IPS-11a (cell line): ENCODE measurements around the gene TTC36.

Source experiments
- H3K4me3 ChIP-seq: one replicate; pipeline ENCODE4 v1.5.1; 2013; ENCODE audit warnings: low read depth, low read length, control low read depth

Gene TTC36

DNA sequence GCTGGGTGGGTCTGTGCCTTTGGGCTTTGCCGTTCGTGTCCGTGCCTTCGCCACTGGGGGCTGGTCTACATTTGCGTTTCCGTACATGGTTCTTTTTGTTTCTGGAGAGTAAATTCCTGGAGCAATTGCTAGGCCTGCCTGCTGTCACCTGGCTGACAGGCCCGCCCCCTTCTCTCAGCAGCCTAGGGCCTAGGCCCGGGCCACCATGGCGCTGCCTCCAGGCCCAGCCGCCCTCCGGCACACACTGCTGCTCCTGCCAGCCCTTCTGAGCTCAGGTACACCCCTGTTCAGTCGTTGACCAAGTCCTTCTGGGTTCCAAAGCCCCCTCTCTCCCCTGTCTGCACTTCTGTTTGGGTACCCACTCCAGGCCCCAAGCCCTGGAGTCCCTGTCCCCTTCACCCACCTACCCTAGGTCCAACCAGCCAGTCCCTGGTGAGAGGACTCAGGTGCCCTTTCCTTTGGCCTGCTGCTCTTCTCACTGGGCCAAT, 4.4 kb downstream of the TTC36 start:
- peak overlapping the region; percentile 97 for H3K4me3 ChIP-seq

DNA sequence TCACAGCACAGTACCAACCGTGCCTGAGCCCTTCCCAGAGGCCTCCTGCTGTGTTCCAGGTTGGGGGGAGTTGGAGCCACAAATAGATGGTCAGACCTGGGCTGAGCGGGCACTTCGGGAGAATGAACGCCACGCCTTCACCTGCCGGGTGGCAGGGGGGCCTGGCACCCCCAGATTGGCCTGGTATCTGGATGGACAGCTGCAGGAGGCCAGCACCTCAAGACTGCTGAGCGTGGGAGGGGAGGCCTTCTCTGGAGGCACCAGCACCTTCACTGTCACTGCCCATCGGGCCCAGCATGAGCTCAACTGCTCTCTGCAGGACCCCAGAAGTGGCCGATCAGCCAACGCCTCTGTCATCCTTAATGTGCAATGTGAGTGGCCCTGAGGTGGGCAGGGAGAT, 4.8 kb downstream of the TTC36 start:
- no peak overlapping the region for H3K4me3 ChIP-seq

DNA sequence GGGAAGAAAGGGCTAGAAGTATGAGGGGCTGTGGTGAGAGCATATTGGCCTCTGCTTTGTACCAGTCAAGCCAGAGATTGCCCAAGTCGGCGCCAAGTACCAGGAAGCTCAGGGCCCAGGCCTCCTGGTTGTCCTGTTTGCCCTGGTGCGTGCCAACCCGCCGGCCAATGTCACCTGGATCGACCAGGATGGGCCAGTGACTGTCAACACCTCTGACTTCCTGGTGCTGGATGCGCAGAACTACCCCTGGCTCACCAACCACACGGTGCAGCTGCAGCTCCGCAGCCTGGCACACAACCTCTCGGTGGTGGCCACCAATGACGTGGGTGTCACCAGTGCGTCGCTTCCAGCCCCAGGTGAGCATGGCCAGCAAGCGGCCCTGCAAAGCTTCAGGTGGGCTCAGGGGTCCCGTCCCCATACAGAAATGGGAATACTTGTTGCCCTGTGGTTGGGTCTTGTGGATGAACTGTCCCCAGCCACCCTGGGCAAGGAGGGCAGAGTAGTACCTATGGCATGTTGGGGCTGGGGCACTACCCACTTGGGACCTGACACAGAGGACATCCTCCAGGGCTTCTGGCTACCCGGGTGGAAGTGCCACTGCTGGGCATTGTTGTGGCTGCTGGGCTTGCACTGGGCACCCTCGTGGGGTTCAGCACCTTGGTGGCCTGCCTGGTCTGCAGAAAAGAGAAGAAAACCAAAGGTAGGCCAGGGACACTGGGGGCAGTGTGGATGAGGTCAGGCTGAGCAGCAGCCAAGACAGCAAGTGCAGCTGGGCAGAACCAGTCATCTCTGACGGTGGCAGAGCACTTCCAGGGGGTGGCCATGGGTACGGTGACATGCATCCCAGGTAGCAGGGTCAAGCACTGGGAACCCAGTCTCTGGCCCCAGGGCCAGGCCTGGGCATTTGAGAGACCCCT, 5.8 kb downstream of the TTC36 start:
- H3K4me3 ChIP-seq, result no peak overlapping the region

DNA sequence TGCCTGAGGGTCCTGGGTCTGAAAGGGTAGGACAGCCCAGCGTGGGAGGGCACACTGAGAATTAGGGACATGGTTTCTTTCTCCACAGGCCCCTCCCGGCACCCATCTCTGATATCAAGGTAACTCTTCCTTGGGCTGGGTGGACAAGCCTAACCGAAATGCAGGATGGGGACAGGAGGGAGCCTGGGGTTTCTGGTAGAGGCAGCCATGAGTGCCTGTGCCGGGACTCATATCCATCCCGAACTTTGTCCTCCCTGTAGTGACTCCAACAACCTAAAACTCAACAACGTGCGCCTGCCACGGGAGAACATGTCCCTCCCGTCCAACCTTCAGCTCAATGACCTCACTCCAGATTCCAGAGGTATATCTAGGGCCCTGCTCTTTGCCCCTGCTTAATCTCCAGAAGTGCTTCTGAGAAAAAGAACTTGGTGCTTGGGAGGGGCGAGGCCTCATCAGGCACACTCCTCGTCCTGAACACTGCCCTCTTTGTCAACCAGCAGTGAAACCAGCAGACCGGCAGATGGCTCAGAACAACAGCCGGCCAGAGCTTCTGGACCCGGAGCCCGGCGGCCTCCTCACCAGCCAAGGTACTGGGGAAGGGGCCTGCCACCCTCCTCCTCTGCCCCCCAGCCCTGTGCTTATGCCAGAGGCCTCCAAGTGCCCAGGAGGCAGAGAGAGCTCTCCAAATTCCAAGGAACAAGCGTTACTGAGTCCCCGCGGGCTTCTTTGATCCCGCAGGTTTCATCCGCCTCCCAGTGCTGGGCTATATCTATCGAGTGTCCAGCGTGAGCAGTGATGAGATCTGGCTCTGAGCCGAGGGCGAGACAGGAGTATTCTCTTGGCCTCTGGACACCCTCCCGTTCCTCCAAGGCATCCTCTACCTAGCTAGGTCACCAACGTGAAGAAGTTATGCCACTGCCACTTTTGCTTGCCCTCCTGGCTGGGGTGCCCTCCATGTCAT, 6.8 kb downstream of the TTC36 start:
- no peak overlapping the region for H3K4me3 ChIP-seq

DNA sequence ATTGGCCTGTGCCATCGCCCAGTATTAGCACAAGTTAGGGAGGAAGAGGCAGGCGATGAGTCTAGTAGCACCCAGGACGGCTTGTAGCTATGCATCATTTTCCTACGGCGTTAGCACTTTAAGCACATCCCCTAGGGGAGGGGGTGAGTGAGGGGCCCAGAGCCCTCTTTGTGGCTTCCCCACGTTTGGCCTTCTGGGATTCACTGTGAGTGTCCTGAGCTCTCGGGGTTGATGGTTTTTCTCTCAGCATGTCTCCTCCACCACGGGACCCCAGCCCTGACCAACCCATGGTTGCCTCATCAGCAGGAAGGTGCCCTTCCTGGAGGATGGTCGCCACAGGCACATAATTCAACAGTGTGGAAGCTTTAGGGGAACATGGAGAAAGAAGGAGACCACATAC, 8.0 kb downstream of the TTC36 start:
- no peak overlapping the region for H3K4me3 ChIP-seq

DNA sequence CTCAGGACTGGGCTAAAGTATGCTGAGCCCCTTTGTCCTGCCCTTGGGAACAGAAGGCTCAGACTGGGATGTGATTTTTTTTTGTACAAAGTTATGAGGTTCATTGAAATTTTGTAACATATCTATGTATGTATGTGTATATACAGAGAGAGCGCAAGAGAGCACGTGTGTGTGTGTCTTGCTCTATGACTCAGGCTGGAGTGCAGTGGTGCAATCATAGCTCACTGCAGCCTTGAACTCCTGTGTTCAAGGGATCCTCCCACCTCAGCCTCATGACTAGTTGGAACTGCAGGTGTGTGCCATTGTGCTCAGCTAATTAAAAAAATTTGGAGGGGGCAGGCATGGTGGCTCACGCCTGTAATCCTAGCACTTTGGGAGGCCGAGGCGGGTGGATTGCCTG, 9.5 kb downstream of the TTC36 start:
- H3K4me3 ChIP-seq, result no peak overlapping the region

DNA sequence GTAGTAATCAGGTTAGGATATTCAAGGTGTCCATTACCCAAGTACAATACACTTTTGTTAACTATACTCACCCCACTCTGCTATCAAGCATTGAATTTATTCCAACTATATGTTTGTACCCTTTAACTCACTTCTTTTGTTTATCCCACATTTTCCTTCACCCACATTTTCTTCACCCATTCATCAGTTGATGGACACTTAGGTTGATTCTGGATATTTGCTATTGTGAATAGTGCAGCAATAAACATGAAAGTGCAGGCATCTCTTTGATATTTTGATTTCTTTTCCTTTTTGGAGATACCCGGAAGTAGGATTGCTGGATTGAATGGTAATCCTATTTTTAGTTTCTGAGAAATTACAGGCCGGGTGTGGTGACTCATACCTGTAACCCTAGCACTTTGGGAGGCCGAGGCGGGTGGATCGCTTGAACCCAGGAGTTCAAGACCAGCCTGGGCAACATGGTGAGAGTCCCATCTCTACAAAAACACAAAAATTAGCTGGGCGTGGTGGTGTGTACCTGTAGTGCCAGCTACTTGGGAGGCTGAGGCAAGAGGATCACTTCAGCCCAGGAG, 10.2 kb downstream of the TTC36 start:
- no peak overlapping the region for H3K4me3 ChIP-seq

DNA sequence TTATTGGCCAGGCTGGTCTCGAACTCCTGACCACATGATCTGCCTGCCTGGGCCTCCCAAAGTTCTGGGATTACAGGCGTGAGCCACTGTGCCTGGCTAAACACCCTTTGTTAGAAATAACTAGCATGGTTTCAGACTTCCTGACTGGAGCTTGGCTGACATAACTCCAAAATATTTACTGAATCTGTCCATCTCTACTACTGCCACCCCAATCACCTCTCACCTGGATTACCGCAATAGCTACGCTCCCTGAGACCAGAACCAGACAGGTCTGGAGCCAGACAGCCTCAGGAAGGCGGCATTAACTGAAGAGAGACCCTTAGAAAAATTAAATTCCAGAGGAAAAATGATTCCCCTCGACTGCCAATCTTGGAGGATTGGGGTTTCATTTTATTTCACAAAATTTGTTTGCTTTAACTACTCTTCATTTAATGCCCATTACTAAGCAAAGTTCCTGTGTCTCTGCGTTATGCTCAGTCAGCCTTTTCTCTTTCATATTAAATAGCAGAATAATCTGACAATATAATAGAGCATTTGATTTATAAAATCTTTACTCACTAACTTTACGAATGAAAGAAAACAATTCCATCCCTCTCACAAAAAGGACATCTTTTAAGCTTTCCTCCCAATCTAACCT, 16.9 kb downstream of the TTC36 start:
- no peak overlapping the region for H3K4me3 ChIP-seq

DNA sequence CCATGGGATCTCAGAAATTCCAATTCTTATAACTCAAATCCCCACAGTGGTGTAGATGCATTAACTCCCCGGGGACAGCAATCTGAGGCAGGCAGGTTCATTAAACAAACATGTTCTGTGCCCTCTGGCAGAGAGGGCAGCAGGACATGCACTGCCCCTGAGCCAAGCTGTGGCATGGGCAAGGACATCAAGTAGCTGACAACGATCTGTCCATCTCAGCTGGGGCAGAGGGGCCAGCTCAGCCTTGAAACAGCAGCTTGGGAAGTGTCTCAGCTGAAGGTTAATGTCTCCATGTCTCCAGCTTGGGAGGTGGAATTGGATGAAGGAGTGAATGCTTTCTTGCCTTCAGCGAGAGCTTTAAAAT, 17.4 kb downstream of the TTC36 start:
- no peak overlapping the region for H3K4me3 ChIP-seq

DNA sequence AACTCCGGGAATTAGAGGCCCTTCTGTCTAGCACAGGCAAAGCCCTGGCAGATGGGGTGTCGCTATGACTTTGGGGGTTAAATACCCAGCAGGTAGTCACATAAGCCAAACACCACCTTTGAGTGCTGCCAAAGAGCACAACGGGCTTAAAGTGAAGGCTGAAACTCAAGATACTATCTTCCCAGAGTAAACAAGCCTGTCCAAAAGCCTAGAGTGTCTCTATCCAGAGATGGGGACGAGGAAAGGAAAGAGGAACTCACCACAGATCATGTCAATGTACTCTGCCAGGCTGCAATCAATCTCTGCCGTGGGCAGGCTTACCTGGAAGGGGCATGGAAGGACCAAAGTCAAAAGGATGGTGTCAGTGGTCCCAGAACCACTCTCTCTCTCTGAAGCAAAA, 18.3 kb downstream of the TTC36 start:
- no peak overlapping the region for H3K4me3 ChIP-seq

DNA sequence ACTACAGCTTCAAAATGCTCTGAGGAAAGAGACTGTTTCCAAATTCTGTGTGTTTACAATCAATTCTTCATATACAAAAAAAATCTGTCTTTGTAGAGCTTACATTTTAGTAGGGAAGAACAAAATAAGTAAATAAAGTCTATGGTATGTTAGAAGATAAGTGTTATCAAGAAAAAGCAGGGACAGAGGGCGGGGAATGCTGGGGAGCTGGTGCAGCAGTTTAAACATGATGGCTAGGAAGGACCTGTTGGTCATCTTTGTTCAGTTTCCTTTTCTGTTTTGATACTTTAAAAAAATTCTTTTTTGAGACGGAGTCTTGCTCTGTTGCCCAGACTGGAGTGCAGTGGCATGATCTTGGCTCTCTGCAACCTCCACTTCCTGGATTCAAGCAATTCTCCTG, 19.9 kb downstream of the TTC36 start:
- no peak overlapping the region for H3K4me3 ChIP-seq

DNA sequence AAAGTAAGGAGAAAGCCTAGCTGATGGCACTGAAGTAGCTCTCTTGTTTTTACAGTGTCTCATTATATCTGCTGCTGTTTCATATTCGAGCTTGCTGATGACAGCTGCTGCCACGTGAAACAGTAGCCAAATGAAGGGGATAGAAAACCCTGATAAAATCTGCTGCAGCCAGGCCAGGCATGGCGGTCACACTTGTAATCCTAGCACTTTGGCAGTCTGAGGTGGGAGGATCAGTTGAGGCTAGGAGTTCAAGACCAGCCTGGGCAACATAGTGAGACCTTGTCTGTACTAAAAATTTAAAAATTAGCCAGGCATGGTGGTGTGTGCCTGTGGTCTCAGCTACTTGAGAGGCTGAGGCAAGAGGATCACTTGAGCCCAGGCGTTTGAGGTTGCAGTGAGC, 25.1 kb downstream of the TTC36 start:
- H3K4me3 ChIP-seq, result no peak overlapping the region

DNA sequence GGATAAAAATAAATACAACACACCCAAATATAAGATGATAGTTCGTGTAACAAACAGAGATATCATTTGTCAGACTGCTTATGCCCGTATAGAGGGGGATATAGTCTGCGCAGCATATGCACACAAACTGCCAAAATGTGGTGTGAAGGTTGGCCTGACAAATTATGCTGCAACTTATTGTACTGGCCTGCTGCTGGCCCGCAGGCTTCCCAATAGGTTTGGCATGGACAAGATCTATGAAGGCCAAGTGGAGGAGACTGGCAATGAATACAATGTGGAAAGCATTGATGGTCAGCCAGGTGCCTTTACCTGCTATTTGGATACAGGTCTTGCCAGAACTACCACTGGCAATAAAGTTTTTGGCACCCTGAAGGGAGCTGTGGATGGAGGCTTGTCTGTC, 33.5 kb downstream of the TTC36 start:
- no peak overlapping the region for H3K4me3 ChIP-seq

DNA sequence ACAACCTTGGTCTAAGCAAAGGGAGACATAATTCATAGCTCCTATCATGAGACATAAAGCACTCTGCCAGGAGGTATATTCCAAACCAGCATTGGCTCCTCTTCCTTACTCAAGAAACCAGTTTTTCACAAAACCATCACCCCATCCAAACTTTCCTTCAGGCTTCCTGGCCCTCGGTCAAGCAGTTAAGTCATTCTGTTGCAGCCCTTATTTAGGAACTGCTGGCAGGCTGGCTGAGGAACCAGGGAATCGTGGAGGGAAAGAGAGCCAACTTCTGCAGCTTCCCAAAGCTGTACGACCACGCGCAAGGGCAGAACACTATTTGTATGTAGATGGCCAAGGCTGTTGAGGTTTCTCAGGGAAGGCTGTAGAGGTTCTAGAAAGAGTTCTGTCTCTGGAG, 37.8 kb downstream of the TTC36 start:
- no peak overlapping the region for H3K4me3 ChIP-seq

DNA sequence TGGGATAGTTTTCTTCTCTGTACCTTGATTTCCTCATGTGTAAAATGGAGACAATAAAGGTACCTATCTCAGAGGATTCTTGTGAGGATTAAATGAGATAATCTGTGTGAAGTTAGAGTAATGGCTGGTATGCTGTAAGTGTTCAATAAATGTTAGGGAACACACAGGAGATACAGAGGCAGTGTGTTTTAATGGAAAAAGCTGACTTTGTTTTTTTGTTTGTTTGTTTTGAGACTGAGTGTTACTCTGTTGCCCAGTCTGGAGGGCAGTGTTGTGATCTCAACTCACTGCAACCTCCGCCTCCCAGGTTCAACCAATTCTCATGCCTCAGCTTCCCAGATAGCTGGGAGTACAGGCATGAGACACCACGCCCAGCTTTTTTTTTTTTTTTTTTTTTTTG, 42.4 kb downstream of the TTC36 start:
- no peak overlapping the region for H3K4me3 ChIP-seq

DNA sequence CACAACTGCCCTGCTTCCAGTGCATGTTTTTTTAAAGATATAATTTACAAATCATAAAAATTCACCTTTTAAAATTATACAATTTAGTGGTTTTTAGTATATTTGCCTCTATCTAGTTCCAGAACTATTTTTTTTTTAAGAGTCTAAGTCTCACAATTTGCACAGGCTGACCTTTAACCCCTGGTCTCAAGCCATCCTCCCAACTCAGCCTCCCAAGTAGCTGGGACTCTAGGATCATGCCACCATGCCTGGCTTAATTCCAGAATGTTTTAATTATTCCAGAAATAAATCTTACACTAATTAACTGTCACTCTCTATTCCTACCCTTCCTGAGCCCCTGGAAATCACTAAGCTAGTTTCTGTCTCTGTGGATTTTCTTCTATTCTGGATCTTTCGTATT, 43.5 kb downstream of the TTC36 start:
- H3K4me3 ChIP-seq, result no peak overlapping the region

DNA sequence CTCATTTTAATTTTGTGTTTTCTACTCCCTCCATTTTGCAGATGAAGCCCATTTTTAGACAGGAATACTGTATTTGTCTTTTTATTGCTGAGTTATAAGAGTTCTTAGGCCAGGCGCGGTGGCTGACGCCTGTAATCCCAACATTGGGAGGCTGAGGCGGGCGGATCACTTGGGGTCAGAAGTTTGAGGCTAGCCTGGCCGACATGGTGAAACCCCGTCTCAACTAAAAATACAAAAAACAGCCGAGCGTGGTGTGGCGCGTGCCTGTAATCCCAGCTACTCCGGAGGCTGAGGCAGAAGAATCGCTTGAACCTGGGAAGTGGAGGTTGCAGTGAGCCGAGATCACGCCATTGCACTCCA, 44.4 kb downstream of the TTC36 start:
- H3K4me3 ChIP-seq, result peak overlapping the region; percentile 95

DNA sequence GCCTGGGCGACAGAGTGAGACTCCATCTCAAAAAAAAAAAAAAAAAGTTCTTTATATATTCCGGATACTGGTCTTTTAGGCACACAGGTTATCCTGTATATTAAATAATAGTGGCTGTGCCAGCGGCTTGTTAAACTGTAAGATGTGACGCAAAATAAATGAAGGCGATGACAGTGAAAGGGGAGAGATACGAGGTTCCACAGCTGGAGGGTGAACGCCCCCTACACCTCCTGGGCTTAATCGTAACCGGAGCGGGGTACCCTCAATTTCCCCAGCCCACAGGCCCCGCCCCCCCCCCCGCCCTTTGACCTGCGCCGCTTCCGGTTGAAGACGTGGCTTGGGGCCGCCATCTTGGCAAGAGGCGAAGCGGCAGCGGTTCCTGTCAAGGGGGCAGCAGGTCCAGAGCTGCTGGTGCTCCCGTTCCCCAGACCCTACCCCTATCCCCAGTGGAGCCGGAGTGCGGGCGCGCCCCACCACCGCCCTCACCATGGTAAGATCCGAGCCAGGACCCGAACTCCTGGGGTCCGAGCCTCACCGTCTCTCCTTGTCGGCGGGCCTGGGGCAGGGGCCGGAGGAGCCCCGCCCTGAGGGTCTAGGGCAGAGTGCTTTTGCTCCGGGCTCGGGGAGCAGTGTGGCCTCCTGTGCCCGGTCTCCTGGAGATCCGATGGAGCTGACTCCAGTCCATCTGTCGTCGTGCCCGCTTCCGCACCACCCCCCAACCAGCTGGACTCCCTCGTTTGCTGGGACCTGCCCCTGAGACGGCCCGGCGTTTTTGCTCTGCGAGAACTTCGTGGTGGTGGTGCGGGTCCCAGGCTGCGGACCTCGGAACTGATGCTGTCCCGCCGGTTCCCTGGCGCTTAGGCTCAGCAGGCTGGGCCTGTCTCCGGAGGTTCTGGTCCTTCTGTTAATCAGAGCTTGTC, 45.0 kb downstream of the TTC36 start, which contains the start of gene ARCN1:
Gene ARCN1 (plus strand): TSS at position 349 of the 920 bp plus-strand sequence. CDS start 139 bp downstream, at position 488.
- peak within 1 kb of the TSS; percentile 95 for H3K4me3 ChIP-seq

DNA sequence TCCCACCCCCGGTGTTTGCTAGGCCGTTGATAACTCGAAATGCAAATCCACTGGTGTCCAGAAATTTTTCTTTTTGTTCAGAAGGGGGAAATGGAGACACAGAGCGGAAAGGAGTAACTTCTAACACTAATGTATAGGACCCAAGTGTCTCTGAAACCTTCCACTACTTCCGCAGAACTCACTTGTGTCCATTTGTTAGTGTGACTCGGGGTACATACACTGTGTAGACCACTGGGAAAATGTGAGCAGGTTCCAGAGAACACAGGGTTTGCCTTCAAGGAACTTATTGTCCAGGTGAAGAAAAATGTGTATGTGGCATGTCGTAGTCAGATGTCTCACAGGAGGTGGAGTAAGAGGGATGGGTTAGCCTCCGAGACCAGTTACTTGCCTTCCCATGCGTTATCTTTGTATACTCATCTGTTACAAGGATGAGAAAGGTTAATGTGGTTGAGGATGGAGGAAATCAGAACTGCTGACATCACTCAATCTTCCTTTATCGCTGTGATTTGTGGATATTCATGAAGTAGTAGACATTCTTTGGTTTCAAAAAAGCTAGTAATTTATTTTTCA, 45.8 kb downstream of the TTC36 start:
- peak overlapping the region; percentile 95 for H3K4me3 ChIP-seq
